WI38 (cell line): ENCODE results near the gene PSRC1.

Experiments used
- H3K4me3 ChIP-seq: 2 replicates; pipeline ENCODE4 v1.5.1; 2011; ENCODE audit warnings: low read depth, mild to moderate bottlenecking, control low read depth, low read length
- CTCF ChIP-seq: IDR thresholded peaks from 2 replicates; pipeline ENCODE4 v1.5.1; 2012; ENCODE audit warnings: low read depth, mild to moderate bottlenecking, control low read depth, low read length

Gene PSRC1

DNA sequence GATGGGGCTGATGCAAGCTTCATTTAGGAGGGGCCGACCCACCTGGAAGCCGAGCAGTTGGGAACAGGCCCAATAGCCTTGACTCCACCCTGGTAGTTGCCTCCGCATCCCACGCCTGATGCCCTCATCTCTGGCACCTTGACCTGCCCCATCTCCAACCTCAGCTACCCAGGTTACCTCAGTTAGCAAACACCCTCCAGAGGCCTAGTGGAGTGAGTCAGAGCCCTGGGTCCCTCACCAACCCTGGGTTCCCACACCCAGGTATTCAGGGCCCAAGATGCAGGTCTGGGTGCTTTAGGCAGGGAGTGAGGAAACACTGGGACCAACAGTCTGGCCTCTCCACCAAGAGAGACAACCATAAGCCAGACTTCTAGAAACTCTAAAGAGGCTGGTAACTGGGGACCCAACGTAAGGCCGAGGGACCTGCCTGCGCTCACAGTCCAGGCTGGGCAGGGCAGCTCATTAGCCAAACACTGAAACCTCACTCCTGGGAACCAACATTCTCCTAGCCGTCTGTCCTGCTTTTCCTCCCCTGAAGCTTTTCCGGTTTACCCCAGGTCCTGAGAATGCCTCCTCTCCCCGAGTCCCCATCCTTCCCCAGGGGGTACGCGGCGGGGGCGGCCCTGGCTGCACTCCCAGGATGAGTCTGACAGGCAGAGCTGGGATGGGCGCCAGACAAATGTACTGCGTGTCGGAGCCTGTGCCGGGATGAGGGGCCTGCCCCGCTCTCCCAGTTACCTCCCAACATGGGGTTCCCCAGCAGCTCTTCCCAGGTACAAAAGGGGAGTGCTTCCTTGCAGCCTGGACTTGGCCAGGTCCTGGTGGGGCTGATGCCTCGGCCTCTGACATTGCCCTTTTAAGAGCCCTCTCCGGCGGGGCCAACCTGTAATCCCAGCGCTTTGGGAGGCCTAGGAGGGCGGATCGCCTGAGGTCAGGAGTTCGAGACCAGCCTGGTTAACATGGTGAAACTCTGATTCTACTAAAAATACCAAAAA, 42.5 kb downstream of the PSRC1 start:
- no peak for TF ChIP-seq CTCF
- no peak overlapping the region for H3K4me3 ChIP-seq

DNA sequence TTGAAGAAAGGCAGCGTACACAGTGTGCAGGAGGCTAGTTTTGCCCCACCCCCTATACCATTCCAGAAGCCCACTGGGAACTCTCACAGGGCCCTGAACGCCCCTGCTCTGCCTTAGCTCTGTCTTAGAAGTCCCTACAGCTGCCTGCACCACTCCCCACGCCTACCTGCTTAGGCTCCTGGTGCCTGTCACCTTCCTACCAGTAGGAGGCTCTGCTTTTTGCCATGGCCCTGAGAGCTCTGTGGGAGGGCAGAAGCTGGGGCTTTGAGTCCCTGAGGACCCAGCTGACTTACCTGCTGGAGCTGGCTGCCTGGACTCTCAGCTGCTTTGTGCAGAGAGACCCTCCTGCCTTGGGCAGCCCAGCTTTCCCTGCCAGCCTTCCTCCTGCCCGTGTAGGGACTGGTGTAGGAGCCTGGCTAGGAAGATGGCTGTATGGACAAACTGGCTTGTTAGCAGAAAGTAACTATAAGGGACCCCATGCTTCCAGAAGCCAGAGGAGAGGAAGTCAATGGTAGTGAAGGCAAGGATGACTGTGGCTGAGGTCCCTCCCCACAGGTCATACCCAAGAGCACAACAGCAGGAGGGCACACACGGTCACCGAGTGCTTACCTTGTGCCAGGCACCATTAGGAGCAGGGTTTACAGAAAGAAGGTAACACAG, 43.4 kb downstream of the PSRC1 start:
- no peak overlapping the region for H3K4me3 ChIP-seq
- TF ChIP-seq CTCF = peak; percentile 73

GRCh38 chr1:109239047-109239408, 43.9 kb downstream of the PSRC1 start:
- no peak overlapping the region for H3K4me3 ChIP-seq
- TF ChIP-seq CTCF = no peak

GRCh38 chr1:109238382-109238781, 44.6 kb downstream of the PSRC1 start:
- no peak for TF ChIP-seq CTCF
- no peak overlapping the region for H3K4me3 ChIP-seq

GRCh38 chr1:109237512-109237911, 45.4 kb downstream of the PSRC1 start:
- H3K4me3 ChIP-seq = no peak overlapping the region
- TF ChIP-seq CTCF = no peak

DNA sequence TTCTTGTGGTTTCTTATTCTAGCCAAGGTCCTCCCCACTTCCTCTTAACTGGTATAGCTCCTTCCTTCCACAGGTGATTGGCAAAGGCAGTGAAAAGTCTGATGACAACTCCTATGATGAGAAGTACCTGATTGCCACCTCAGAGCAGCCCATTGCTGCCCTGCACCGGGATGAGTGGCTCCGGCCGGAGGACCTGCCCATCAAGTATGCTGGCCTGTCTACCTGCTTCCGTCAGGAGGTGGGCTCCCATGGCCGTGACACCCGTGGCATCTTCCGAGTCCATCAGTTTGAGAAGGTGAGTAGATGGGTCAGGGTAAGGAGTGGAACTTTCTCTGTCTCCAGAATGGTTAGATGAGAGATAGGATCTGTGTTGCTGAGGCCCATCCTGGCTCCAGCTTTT, 47.8 kb downstream of the PSRC1 start:
- H3K4me3 ChIP-seq = no peak overlapping the region
- no peak for TF ChIP-seq CTCF

DNA sequence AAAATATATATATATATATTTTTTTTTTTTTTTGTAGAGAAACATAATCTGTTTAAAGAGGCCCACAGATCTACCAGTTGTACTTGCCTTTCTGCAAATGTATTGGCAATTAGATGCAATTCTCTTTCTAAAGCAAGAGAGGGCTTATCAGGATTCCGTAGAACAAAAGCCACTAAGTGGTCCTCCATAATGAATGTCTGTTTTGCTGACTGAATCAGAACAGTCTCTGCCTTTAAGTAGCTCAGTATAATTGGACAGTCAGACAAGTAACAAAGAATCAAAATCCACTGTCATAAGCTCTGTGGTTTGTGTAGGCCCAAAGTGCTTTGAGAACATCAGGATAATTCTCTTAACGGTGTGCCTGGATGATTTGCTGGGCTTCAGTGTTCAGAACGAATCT, 51.9 kb downstream of the PSRC1 start:
- no peak overlapping the region for H3K4me3 ChIP-seq
- TF ChIP-seq CTCF = no peak
